ENCODE results near the gene DCXR. TPM values are rescaled to one million over a fixed set of nuclear protein-coding genes. Genes with fewer than 3 reads are reported as not detected.

Gene DCXR
- total and polyA plus RNA-seq, 10 of the 15 experiments (the other 5 are each of a cell fraction or from before 2014, with no cell fraction given): 12.3 to 139 (median 88.9) TPM

- ChIA-PET RAD21 (ENCODE audit: unreplicated experiment) (no interaction called here), POLR2A (no interaction called here), CTCF (no interaction called here), SMC1A (ENCODE audit: uncharacterized antibody, unreplicated experiment) (no interaction called here)
- intact Hi-C loops (cut with micrococcal nuclease; ENCODE audit: unreplicated experiment) (no loop called here), in situ Hi-C loops (cut with MboI) (no loop called here)
- ATAC-seq (no peak), FAIRE-seq (no peak), DNase-seq (ENCODE audit: low read depth, low spot score) (no peak)
- no TSS peak for BruUV-seq (replicated peaks)
- Histone ChIP-seq H4K20me1 (ENCODE audit: control insufficient read depth, insufficient read depth) (no peaks in the 10 kb centered on the region), H3K9me3 (replicated peaks; ENCODE audit: control insufficient read depth, insufficient read depth, low read length) (no peaks in the 10 kb centered on the region), H3K79me2 (ENCODE audit: control insufficient read depth, insufficient read depth, low read length) (no peaks in the 10 kb centered on the region), H2AFZ (ENCODE audit: control insufficient read depth, low read depth, low read length) (no peak overlapping the region), H3K36me3 (ENCODE audit: control insufficient read depth in 2 of 2, insufficient read depth in 2 of 2, low read length in 1 of 2) (peaks cover 0 to 3% of the 10 kb centered on the region in 2 experiments; a peak in 3 of 4 replicates), H3K4me2 (ENCODE audit: control insufficient read depth, insufficient read depth) (no peak overlapping the region), H3K27me3 (replicated peaks in 1 of 2; ENCODE audit: control insufficient read depth in 2 of 2, insufficient read depth in 2 of 2, low read length in 1 of 2) (no peaks in the 10 kb centered on the region), H3K4me1 (ENCODE audit: control insufficient read depth, insufficient read depth, low read length) (no peaks in the 10 kb centered on the region), H3K4me3 (no peak overlapping the region), H3K27ac (ENCODE audit: control insufficient read depth, insufficient read depth) (no peak overlapping the region), H3K9ac (ENCODE audit: control insufficient read depth, insufficient read depth, low read length) (no peak overlapping the region)
- WGBS (ENCODE audit: insufficient coverage, insufficient replicate concordance, low lambda C conversion rate, missing lambda C conversion rate): 77% methylated on average over 11 of the region's 12 CpGs
- no peak for TF ChIP-seq CHD1 (IDR thresholded peaks at IDR 0.05; ENCODE audit: low read depth, low read length)
- TF ChIP-seq CBX3 (IDR thresholded peaks at IDR 0.05; ENCODE audit: borderline replicate concordance, low read depth): no peak
- no peak for TF ChIP-seq CHD4 (IDR thresholded peaks at IDR 0.05)
- no peak for TF ChIP-seq CUX1 (IDR thresholded peaks at IDR 0.05; ENCODE audit: insufficient replicate concordance, low read depth, low read length)
- TF ChIP-seq USF1 (IDR thresholded peaks at IDR 0.05; ENCODE audit: borderline replicate concordance, extremely low read length, insufficient read depth, low read depth, low read length): no peak
- no peak for TF ChIP-seq HDAC6 (IDR thresholded peaks at IDR 0.05; ENCODE audit: unreplicated experiment)
- TF ChIP-seq MXI1 (IDR thresholded peaks at IDR 0.05; ENCODE audit: low read depth, low read length): no peak
These were observed 37.9 kb downstream of the DCXR start for GRCh38 chr17:81999587-81999975.
